Ovary (tissue), 10 donors: Measurements from ENCODE around the gene SS18L1. TPM values are rescaled to one million over a fixed set of nuclear protein-coding genes. Genes with fewer than 3 reads are reported as not detected.

ENCODE experiments used
- DNase-seq, 5 donors: peaks; one replicate each; pipeline ENCODE4 v3.0.0-alpha.2; 2019 to 2020
- H3K27ac ChIP-seq, 2 donors: fragments of 200-600 bp; one replicate each; pipeline versions ENCODE4 v1.5.1 to v1.8.0; 2019 to 2022
- H3K27me3 ChIP-seq: fragments of 200-600 bp; one replicate; pipeline ENCODE4 v1.8.0; 2022
- H3K36me3 ChIP-seq: fragments of 200-600 bp; sonication (generic); one replicate; pipeline ENCODE4 v1.5.1; 2019
- H3K4me1 ChIP-seq: one replicate; pipeline ENCODE4 v1.8.1; 2013; ENCODE audit warnings: mild to moderate bottlenecking, moderate library complexity; ENCODE audit not compliant: insufficient read depth
- H3K4me3 ChIP-seq: fragments of 200-600 bp; sonication (generic); one replicate; pipeline ENCODE4 v1.5.1; 2017
- H3K9me3 ChIP-seq, 2 donors: fragments of 200-600 bp in 1 of 2; sonication (generic) in 1 of 2; one replicate each; pipeline versions ENCODE4 v1.5.1 to v1.8.1; 2013 to 2019; ENCODE audit warnings: mild to moderate bottlenecking in 1 of 2, moderate library complexity in 1 of 2
- CTCF ChIP-seq, 3 donors: fragments of 450-650 bp in 2 of 3; fragments of 200-600 bp in 1 of 3; IDR thresholded peaks; one replicate each; pipeline versions ENCODE4 v1.5.1 to v1.8.0; 2016 to 2022; ENCODE audit warnings: antibody characterized with exemption in 3 of 3, mild to moderate bottlenecking in 1 of 3
- EP300 ChIP-seq: sonication (generic); formaldehyde crosslinking; IDR thresholded peaks from one replicate; pipeline ENCODE4 v1.6.1; 2017; ENCODE audit warnings: antibody characterized with exemption
- POLR2A ChIP-seq: fragments of 450-650 bp; IDR thresholded peaks from one replicate; pipeline ENCODE4 v1.6.1; 2017; ENCODE audit warnings: antibody characterized with exemption, mild to moderate bottlenecking, moderate library complexity
- WGBS, 3 donors: extraction: QIAGEN DNeasy Blood & Tissue Kit in 1 of 3; methylation state at CpG; one replicate each; pipeline versions ENCODE4 v1.1.5 to v1.1.7; 2013 to 2017; 5-methylcytosine and 5-hydroxymethylcytosine counted together
- intact Hi-C, 4 donors: fragments of 100-400 bp; cut with DNase I; formaldehyde crosslinking; loops; one replicate each; pipeline versions ENCODE4 v1.11.0 to v1.15.1; 2022 to 2023
- long read RNA-seq, 3 donors: library from polyadenylated mRNA in 2 of 3; unstranded in 2 of 3; transcript quantifications; one replicate each; pipeline ENCODE4 v2.0.0 and lab custom pipeline, GENCODE V29; 2021 to 2026
- polyA plus RNA-seq, 2 donors: library from polyadenylated mRNA; stranded (reverse); fragments of 200-250 nt in 1 of 2; fragments of 350-450 nt in 1 of 2; fragmentation: Illumina TruSeq in 1 of 2; extraction: RNeasy Lipid Tissue Mini Kit (QIAGEN cat#74804) in 1 of 2; gene quantifications; one replicate each; pipeline ENCODE4 v1.2.3, GENCODE V29; 2013 to 2014
- total RNA-seq, 7 donors: library from RNA; depleted of rRNA in 2 of 7; stranded (reverse); fragments of >200 nt in 2 of 7; fragmentation: NEBNext Ultra II Directional in 3 of 7; extraction: Animal tissue kit (Norgen Biotek cat#: 25700) in 3 of 7; gene quantifications; one replicate each; pipeline versions ENCODE4 v1.1.0 to v1.2.4, GENCODE V29; 2016 to 2023
- donor health status: DM: no; HTN: no; CAD: no; lungs with moderate emphysema.
- donor health status: DM: no; HTN: no; CAD: no.
- donor health status: Bipolar disorder and iron deficiency.
- donor health status: DM: yes; HTN: yes; CAD: no.
- donor health status: DM: no; HTN: no; CAD: no.
- donor health status: DM: yes; HTN: yes; CAD: no.

SS18L1 gene, protein sequence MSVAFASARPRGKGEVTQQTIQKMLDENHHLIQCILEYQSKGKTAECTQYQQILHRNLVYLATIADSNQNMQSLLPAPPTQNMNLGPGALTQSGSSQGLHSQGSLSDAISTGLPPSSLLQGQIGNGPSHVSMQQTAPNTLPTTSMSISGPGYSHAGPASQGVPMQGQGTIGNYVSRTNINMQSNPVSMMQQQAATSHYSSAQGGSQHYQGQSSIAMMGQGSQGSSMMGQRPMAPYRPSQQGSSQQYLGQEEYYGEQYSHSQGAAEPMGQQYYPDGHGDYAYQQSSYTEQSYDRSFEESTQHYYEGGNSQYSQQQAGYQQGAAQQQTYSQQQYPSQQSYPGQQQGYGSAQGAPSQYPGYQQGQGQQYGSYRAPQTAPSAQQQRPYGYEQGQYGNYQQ
- total RNA-seq (10 to 100 TPM in 6 of 7 donors, 1 to 10 TPM in 1; 9.5 to 14.3 (median 12.4) TPM), polyA plus RNA-seq (1 to 10 TPM; 7.7 to 8.7 TPM)
- long read RNA-seq, donor 1, partial matches to known transcripts: 1 of 17 reads
- long read RNA-seq, donor 1, other reads (novel, unspliced or antisense): 16 of 17 reads
- long read RNA-seq, donor 2, full-length matches to known transcripts: 1 of 1 reads
- long read RNA-seq, donor 2, partial matches to known transcripts: 0 of 1 reads
- long read RNA-seq, donor 2, other reads (novel, unspliced or antisense): 0 of 1 reads
- long read RNA-seq, donor 3, partial matches to known transcripts: 0 of 3 reads
- long read RNA-seq, donor 3, other reads (novel, unspliced or antisense): 3 of 3 reads

- H3K9me3 ChIP-seq: no peaks in the 10 kb centered on the region
- H3K4me3 ChIP-seq: peak within 1 kb of the TSS; percentile 68
- 0 to 1% (median 0%) methylated on average over 71 to 147 of the region's 148 CpGs for WGBS, 3 donors
- TF ChIP-seq EP300 (no peak), POLR2A (peak; percentile 88)
- peak; percentile 83 to 90 (median 86) for DNase-seq
- peak within 1 kb of the TSS; percentile 98 to 100 for H3K27ac ChIP-seq
- no peaks in the 10 kb centered on the region for H3K36me3 ChIP-seq
- no peaks in the 10 kb centered on the region for H3K27me3 ChIP-seq
- H3K4me1 ChIP-seq: peaks cover 14% of the 10 kb centered on the region
- intact Hi-C loops: loop anchor here in 3 of 4 donors (2.0 to 5.0 kb wide), 5 partner anchors 21 to 239 kb away; partner anchors contain the start of genes LSM14B (in 1 of the 3) and TAF4 (in 1 of the 3)
Observed at GRCh38 chr20:62143081-62143956, at the start of gene SS18L1, which contains the start of gene PSMA7. SS18L1 (plus strand) TSS chr20:62143769; CDS start chr20:62143821, 52 bp downstream. PSMA7 (minus strand) TSS chr20:62143394; CDS start chr20:62143303, 91 bp downstream.

DNA sequence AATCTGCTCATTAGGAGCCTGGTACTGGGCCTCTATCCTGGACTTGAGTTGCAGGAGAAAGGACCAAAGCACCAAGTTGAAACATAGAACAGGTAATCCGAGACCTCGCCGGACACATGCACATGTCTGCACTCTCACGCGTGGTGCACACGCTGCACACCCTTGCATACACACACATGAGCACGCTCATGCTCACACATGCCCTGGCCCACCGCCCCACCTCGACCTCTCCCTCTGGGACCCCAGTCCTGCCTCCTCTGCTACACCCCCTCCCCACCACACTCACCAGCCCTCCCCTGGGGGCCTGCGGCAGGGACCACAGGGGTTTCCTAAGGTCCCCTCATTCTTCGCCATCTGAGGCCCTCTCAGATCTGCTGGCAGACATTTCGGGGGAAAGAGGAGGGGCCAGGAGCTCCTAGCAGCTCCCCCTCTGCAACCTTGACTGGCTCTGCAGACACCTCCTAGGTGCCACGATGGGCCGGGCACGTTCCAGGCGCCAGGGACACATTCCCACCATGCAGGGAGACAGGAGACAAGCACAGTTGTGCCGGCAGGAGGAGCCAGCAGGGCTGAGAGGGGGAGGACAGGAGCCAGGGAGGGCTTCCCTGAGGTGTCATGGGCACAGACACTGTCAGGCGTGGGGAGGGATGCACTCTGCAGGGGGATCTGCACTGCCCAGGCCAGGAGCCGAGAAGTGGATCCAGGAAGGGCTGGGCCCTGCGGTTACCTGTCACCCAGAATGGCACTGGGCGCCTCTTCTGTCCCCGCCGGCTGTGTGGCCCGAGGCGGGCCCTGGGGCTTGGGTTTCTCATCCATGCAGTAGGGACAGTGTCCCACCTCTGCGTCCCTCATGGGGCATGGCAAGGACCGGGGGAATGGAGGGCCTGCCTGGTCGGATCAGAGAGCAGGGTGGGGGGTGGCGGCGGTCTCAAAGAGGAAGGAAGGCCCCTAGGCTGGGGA, 46.9 kb upstream of the SS18L1 start:
- no peaks in the 10 kb centered on the region for H3K36me3 ChIP-seq
- WGBS, 3 donors: 82 to 87% (median 84%) methylated on average over 27 to 30 of the region's 30 CpGs
- H3K4me1 ChIP-seq: no peaks in the 10 kb centered on the region

DNA sequence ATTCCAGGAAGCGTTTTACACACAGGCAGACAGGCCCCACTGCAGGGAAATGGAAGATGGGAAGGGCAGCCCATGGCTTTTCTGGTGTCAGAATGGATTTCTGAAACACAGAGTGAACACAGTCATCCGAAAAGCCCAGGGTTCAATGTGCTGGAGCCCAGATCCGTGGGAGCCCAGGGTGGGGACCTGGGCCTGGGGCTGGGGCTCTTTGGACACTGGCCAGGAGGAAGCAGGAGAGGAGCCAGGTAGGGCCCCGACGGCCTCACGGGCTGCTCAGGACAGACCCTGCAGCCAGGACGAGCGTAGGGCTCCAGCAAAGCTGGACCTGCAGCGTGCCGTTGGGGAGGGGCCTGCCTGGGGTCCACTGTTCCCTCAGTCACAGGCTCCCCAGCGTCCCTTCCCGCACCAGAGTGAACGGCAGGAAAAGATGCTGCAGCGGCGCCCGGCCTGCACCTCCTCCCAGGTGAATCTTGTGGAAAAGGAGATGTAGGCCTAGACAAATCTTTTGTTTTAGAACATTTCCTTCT, 45.6 kb upstream of the SS18L1 start:
- no peaks in the 10 kb centered on the region for H3K27me3 ChIP-seq
- 69 to 77% (median 74%) methylated on average over 16 of the region's 16 CpGs for WGBS, 3 donors
- H3K27ac ChIP-seq: no peak overlapping the region
- H3K4me1 ChIP-seq: no peaks in the 10 kb centered on the region
- intact Hi-C loops: no loop called here
- TF ChIP-seq CTCF (IDR thresholded peaks at IDR 0.05) (no peak), POLR2A (no peak), EP300 (no peak)
- H3K36me3 ChIP-seq: no peaks in the 10 kb centered on the region
- no peak overlapping the region for H3K4me3 ChIP-seq
- H3K9me3 ChIP-seq: peaks cover 0 to 7% of the 10 kb centered on the region in 2 donors
- DNase-seq: no peak

More for the DNA sequence above, 46.9 kb upstream of the SS18L1 start:
- intact Hi-C loops: no loop called here
- Histone ChIP-seq H3K27ac (no peak overlapping the region), H3K9me3 (peaks cover 0 to 9% of the 10 kb centered on the region in 2 donors), H3K27me3 (no peaks in the 10 kb centered on the region), H3K4me3 (no peak overlapping the region)
- TF ChIP-seq CTCF (IDR thresholded peaks at IDR 0.05) (no peak), POLR2A (no peak), EP300 (no peak)
- DNase-seq: no peak

- intact Hi-C loops: no loop called here
- Histone ChIP-seq H3K27me3 (no peaks in the 10 kb centered on the region), H3K36me3 (no peaks in the 10 kb centered on the region), H3K4me3 (no peak overlapping the region), H3K9me3 (peaks cover 0 to 6% of the 10 kb centered on the region in 2 donors), H3K27ac (no peak overlapping the region), H3K4me1 (no peaks in the 10 kb centered on the region)
- DNase-seq: no peak
- WGBS, 3 donors: 92 to 93% (median 92%) methylated on average over 4 of the region's 4 CpGs
- no peak for TF ChIP-seq POLR2A
- TF ChIP-seq EP300: no peak
- TF ChIP-seq CTCF (IDR thresholded peaks at IDR 0.05): no peak
Observed at GRCh38 chr20:62101078-62101477, 42.5 kb upstream of the SS18L1 start.
